Measurements from ENCODE around the gene TSPAN33.
"Not testable (repeated sequence)": the region's sequence is repeated elsewhere in the genome, so short reads cannot be mapped to it uniquely, and the experiment has no call there.

Gene TSPAN33

DNA sequence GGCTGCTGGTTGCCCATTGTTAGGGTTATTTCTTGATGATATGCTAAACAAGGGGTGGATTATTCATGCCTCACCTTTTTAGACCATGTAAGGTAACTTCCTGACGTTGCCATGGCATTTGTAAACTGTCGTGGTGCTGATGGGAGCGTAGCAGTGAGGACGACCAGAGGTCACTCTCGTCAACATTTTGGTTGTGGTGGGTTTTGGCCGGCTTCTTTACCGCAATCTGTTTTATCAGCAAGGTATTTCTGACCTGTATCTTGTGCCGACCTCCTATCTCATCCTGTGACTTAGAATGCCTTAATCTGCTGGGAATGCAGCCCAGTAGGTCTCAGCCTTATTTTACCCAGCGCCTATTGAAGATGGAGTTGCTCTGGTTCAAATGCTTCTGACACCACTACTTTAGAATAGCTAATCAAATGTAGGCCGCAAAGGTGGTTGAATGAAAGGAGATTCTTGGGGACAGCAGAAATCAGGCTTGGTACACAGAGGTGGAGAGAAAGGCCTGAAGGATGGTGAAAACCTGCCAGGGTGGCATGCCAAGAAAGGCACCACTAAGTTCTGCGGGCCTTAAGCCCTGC, 26.0 kb downstream of the TSPAN33 start:
- TF ChIP-seq ZNF274 (IDR thresholded peaks at IDR 0.05; ENCODE audit: low read depth, low read length), result no peak
- H3K4me3 ChIP-seq (ENCODE audit: low read length), result no peak overlapping the region

DNA sequence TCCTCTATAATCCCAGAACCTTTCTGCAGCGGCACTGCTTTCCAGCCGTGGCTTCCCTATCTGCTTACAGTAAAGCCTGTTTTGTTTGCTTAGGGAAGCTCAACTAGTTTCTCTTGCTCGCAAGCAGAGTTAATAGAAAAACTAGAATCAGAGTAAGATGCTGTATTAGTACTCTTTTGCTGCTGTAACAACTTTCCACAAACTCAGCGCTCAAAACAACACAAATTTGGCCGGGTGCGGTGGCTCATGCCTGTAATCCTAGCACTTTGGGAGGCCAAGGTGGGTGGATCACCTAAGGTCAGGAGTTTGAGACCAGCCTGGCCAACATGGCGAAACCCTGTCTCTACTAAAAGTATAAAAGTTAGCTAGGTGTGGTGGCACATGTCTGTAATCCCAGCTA, 29.4 kb downstream of the TSPAN33 start:
- not testable (repeated sequence) for H3K4me3 ChIP-seq (ENCODE audit: low read length)

DNA sequence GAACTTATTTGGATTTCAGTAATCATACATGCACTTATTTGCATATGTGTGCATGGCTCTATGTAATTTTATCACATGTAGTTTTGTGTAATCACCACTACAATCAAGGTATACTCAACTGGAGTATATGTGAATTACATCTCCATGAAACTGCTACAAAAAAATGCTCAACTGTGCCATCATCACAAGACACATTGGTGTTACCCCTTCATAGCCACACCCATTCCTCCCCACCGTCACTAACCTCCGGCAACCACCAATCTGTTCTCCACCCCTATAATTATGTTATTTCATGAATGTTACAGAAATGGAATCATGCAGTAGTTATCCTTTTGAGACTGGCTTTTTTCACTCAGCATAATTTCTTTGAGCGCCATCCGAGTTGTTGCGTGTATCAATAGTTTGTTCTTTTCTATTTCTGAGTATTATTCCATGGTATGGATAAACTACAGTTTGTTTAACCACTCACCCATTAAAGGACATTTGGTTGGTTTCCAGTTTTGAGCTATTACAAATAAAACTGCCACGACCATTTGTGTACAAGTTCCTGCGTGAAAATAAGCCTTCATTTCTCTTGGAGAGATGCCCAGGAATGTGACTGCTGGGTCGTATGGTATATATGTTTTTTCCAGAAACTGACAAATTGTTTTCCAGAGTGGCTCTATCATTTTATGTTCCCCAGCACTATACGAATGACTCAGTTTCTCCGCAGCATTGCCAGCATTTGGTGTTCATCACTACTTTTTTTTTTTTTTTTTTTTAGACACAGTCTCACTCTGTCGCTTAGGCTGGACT, 32.6 kb downstream of the TSPAN33 start:
- no peak for TF ChIP-seq ZNF274 (IDR thresholded peaks at IDR 0.05; ENCODE audit: low read depth, low read length)
- no peak overlapping the region for H3K4me3 ChIP-seq (ENCODE audit: low read length)

DNA sequence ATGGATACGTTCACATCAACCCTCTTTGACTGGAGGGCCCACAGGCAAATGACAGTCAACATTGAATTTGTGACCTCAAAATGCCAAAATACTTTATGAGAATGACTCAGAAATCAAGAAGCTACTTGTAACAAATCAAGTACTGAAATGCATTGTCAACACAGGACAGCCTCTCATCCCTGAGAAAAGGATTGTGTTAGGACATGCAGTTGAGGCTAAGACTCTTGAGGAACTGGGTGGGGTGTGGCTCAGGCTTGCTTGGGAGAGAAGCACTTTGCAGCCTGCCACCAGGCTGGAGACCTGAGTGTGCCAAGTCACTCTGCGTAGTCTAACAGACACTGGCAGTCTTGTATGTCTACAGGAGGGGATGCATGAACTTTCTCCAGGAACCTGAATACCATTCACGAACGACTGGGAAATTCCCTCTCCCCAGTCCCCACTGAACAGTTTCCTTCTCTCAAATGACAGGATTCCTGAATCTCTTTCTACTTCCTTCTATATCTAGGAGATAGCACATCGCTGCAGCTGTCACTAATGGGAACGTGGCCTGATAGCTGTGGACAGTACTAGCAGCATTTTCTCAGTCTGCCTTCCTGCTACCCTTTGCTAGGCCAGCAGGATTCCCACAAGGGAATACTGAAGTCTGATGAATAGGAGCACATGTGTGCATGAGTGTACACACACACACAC, 40.6 kb downstream of the TSPAN33 start:
- TF ChIP-seq ZNF274 (IDR thresholded peaks at IDR 0.05; ENCODE audit: low read depth, low read length), result no peak
- no peak overlapping the region for H3K4me3 ChIP-seq (ENCODE audit: low read length)

DNA sequence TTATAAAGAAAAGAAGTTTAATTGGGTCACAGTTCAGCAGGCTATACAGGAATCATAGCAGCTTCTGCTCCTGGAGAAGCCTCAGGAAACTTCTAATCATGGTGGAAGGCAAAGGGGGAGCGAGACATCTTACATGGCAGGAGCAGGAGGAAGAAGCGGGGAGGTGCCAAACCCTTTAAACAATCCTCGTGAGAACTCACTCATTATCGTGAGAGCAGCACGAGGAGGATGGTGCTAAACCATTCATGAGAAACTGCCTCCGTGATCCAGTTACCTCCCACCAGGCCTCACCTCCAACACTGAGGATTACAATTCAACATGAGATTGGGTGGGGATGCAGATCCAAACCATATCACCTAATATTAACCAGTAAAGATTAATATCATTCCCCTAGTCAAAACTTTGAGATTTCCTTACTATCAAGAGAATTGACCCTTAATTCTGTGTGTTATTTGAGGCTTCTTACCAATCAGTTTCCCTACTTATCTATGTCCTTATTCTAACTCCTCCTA, 42.3 kb downstream of the TSPAN33 start:
- no peak overlapping the region for H3K4me3 ChIP-seq (ENCODE audit: low read length)
- TF ChIP-seq ZNF274 (IDR thresholded peaks at IDR 0.05; ENCODE audit: low read depth, low read length), result no peak

DNA sequence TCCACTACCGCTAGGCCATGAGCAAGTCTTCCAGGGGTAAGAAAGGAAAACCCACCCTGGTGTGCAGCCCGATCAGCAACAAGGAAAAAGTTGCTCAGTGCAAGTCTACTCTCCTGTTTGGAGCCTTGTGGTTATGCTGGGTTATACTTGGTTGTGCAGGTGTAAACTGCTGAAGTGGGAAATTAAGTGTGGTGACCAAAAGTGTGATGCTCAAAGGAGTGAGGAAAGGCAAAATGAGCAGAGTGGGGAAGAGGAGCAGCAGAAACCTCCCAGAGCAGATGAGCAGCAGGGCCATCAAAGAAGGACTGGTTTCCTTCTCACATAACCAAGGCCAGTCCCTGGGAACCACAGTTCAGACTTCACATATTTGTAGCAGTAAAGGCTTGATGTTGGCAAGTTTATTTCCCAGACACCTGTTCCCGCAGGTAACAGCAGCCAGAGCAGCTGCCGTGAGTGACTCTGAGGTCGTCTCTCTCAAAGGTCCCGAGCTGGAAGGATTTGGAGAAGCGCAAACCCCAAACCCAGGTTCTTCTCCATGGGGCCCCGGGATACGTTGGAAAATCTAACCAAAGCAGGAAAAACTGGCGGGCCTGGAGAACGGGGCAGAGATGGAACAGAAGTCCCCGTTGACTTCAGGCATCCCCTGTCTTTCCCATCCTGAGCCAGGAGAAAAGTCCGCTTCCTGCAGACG, 43.3 kb downstream of the TSPAN33 start:
- peak overlapping the region; percentile 66; the same call in 1 of the 2 replicates for H3K4me3 ChIP-seq (ENCODE audit: low read length)
- no peak for TF ChIP-seq ZNF274 (IDR thresholded peaks at IDR 0.05; ENCODE audit: low read depth, low read length)

DNA sequence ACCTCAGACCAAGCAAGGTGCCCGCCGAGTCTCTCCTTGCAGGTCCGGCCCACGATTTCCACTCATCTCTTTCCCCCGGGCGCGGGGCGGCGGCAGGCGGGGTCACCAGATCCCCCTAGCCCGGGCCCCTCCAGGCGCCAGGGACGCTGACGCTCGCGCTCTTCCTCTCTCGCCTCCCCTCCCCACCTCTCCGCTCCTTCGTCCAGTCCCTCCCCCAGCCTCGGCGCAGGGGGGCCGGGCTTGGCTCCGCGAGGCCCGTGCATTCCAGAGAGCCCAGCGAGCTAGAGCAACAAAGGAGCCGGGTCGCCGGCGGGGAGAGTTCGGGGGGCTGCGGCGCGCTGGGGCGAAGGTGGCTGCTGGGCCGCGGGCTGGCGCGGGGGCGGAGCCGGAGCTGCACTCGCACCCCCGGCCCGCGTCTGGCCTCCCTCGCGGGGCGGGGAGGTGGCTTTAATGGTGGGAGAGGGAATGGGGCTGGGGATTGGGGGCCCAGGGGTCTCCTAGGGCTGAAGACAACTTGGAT, 43.9 kb downstream of the TSPAN33 start, which contains the start of gene SMO:
SMO (plus strand) TSS at position 262 of the 520 bp plus-strand sequence. CDS start 519 bp downstream, outside the sequence.
- no peak for TF ChIP-seq ZNF274 (IDR thresholded peaks at IDR 0.05; ENCODE audit: low read depth, low read length)
- peak within 1 kb of the TSS; percentile 66 for H3K4me3 ChIP-seq (ENCODE audit: low read length)

DNA sequence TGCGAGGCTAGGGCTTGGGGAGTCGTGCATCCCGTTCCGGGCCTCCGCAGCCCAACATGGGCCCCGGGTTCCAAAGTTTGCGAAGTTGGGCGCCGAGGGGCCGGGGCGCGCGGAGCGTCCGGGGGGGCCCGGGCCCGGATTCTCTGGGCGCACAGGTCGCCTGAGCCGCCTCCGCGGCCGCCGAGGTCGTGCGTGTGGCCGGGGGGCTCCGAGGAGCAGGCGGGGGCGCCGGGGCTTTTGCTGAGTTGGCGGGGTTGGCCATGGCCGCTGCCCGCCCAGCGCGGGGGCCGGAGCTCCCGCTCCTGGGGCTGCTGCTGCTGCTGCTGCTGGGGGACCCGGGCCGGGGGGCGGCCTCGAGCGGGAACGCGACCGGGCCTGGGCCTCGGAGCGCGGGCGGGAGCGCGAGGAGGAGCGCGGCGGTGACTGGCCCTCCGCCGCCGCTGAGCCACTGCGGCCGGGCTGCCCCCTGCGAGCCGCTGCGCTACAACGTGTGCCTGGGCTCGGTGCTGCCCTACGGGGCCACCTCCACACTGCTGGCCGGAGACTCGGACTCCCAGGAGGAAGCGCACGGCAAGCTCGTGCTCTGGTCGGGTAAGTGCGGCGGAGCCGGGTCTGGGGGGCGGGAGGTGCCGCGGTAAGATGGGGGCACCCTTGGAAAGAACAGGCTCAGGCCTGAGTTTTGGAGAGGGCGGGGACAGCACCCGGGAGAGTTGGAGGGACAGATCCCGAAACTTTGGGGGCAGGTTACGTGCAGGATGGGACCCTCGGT, 44.6 kb downstream of the TSPAN33 start:
- TF ChIP-seq ZNF274 (IDR thresholded peaks at IDR 0.05; ENCODE audit: low read depth, low read length), result no peak
- H3K4me3 ChIP-seq (ENCODE audit: low read length), result peak overlapping the region; percentile 66

DNA sequence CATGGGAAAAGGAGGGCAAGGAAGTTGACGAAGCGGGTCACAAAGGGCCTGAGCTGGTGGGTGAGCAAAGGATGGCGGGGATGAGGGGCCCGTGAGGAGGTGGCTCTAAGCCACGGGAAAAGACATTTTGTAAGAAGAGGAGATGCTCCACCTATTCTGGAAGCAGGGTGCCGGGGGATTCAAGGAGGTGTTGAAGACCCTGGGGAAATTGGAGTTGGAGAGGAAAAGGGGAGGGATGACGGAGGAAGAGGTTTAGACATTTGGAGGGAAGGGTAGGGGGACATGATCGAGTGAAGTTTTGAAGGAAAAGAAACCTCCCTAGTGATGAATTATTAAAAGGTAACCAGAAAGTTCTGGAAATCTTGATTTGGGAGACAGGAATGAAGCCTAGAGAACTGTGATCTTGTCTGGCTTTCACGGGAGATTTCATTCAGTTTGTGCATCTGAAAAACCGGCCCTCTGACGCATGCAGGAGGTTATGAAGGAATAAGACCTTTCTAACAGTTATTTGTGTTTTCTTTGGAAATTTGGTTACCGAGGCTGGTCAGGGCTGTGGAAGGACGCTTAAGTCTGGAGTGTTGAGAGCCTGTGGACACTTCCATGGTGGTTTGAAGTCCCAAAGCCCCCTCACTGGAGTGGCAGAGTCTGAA, 45.3 kb downstream of the TSPAN33 start:
- peak overlapping the region; percentile 66; the same call in 1 of the 2 replicates for H3K4me3 ChIP-seq (ENCODE audit: low read length)
- TF ChIP-seq ZNF274 (IDR thresholded peaks at IDR 0.05; ENCODE audit: low read depth, low read length), result no peak

DNA sequence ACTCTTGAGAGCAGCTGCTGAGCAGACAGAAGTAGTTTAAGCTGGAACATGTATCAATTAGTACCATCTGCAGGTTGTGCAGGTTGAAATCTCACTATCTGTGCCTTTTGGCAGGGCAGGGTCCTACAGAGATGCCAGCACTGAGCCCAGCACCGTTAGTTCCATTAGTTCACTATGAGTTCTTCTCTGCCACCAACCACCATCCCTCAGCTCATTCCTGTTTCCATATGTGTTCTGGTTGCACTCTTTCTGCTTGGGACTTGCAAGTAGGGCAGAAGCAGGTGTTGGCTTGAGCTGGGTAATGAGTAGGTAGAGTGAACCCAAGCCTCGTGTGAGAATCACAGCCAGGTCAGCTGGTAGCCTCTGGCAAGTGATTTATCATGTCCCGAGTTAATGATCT, 46.8 kb downstream of the TSPAN33 start:
- no peak overlapping the region for H3K4me3 ChIP-seq (ENCODE audit: low read length)
- no peak for TF ChIP-seq ZNF274 (IDR thresholded peaks at IDR 0.05; ENCODE audit: low read depth, low read length)

DNA sequence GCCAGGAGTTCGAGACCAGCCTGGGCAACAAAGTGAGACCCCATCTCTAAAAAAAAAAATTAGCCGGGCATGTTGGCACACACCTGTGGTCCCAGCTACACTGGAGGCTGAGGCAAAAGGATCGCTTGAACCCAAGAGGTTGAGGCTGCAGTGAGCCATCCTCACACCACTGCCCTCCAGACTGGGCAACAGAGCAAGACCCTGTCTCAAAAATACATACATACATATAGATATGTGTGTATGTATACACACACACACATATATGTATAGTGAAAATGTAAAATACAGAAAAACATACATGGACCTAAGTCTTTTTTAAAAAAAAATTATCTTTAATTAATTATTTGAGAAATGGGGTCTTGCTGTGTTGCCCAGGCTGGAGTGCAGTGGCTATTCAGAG, 49.4 kb downstream of the TSPAN33 start:
- TF ChIP-seq ZNF274 (IDR thresholded peaks at IDR 0.05; ENCODE audit: low read depth, low read length), result no peak
- H3K4me3 ChIP-seq (ENCODE audit: low read length), result no peak overlapping the region

DNA sequence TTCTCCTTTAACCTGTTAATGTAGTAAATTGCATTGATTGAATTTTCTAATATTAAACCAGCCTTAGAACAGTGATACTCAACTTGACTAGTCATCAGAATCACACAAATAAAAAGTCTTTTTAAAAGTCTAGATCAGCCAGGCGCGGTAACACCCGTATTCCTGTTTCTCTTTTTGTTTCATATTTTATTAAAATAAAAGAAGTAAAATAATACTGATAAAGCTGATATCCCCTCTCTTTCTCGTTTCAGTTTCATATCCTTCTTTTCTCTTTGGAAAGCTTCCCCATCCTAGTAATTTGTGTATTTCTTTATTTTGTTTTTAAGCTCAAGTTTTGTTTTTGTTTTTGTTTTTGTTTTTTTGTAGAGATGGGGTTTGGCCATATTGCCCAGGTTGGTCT, 53.3 kb downstream of the TSPAN33 start:
- no peak for TF ChIP-seq ZNF274 (IDR thresholded peaks at IDR 0.05; ENCODE audit: low read depth, low read length)
- no peak overlapping the region for H3K4me3 ChIP-seq (ENCODE audit: low read length)

DNA sequence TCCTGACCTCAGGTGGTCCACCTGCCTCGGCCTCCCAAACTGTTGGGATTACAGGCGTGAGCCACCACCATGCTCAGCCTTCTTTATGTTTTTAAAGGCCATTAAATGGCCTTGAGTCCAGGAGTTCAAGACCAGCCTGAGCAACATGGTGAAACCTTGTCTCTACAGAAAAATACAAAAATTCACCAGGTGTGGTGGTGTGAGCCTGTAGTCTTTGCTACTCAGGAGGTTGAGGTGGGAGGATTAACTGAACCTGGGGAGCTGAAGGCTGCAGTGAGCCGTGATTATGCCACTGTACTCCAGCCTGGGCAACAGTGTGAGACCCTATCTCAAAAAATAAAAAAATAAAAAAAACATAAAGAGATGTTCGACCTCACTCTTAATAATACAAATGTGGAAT, 54.9 kb downstream of the TSPAN33 start:
- TF ChIP-seq ZNF274 (IDR thresholded peaks at IDR 0.05; ENCODE audit: low read depth, low read length), result no peak
- no peak overlapping the region for H3K4me3 ChIP-seq (ENCODE audit: low read length)
